ENCODE measurements around the gene AKT2.

AKT2 gene

GRCh38 chr19:40242480-40242879, 42.7 kb downstream of the AKT2 start:
- H3K4me3 ChIP-seq (ENCODE audit: control insufficient read depth in 1 of 7, extremely low read depth in 1 of 7, insufficient read depth in 4 of 7, low read depth in 2 of 7, low read length in 6 of 7), result no peak overlapping the region
- ChIA-PET CTCF (no interaction called here), POLR2A (no interaction called here)
- no peaks in the 10 kb centered on the region for H3K27me3 ChIP-seq (replicated peaks in 2 of 5; ENCODE audit: control insufficient read depth in 4 of 5, insufficient read depth in 5 of 5, low read length in 4 of 5)
- peaks cover 18 to 70% (median 45%) of the 10 kb centered on the region in 4 experiments for H3K36me3 ChIP-seq (ENCODE audit: control insufficient read depth in 4 of 4, insufficient read depth in 4 of 4, low read length in 3 of 4)
- H3K9me3 ChIP-seq (ENCODE audit: control extremely low read depth in 1 of 5, control insufficient read depth in 4 of 5, insufficient read depth in 2 of 5, low read depth in 1 of 5, low read length in 4 of 5), result no peaks in the 10 kb centered on the region
- 97% methylated on average over 11 of the region's 12 CpGs for WGBS (ENCODE audit: insufficient coverage)
- H3K4me1 ChIP-seq (ENCODE audit: control extremely low read depth in 1 of 4, control insufficient read depth in 4 of 4, insufficient read depth in 4 of 4, low read length in 3 of 4), result no peaks in the 10 kb centered on the region
- no peak for DNase-seq
- H3K27ac ChIP-seq (ENCODE audit: insufficient read depth in 1 of 2, low read depth in 1 of 2, low read length in 2 of 2, poor library complexity in 1 of 2, severe bottlenecking in 2 of 2), result no peak overlapping the region

GRCh38 chr19:40241809-40242384, 43.2 kb downstream of the AKT2 start:
- ChIA-PET CTCF (no interaction called here), POLR2A (no interaction called here)
- WGBS (ENCODE audit: insufficient coverage), result 93% methylated on average over 21 of the region's 21 CpGs
- Histone ChIP-seq H3K27ac (ENCODE audit: insufficient read depth in 1 of 2, low read depth in 1 of 2, low read length in 2 of 2, poor library complexity in 1 of 2, severe bottlenecking in 2 of 2) (no peak overlapping the region), H3K4me3 (ENCODE audit: control insufficient read depth in 1 of 7, extremely low read depth in 1 of 7, insufficient read depth in 4 of 7, low read depth in 2 of 7, low read length in 6 of 7) (no peak overlapping the region), H3K9me3 (ENCODE audit: control extremely low read depth in 1 of 5, control insufficient read depth in 4 of 5, insufficient read depth in 2 of 5, low read depth in 1 of 5, low read length in 4 of 5) (no peaks in the 10 kb centered on the region), H3K36me3 (ENCODE audit: control insufficient read depth in 4 of 4, insufficient read depth in 4 of 4, low read length in 3 of 4) (peaks cover 17 to 69% (median 48%) of the 10 kb centered on the region in 4 experiments), H3K27me3 (replicated peaks in 2 of 5; ENCODE audit: control insufficient read depth in 4 of 5, insufficient read depth in 5 of 5, low read length in 4 of 5) (no peaks in the 10 kb centered on the region), H3K4me1 (ENCODE audit: control extremely low read depth in 1 of 4, control insufficient read depth in 4 of 4, insufficient read depth in 4 of 4, low read length in 3 of 4) (no peaks in the 10 kb centered on the region)
- no peak for DNase-seq

- CTCF ChIA-PET, result interaction anchor here (1.5 kb wide), 1 partner anchor 13 kb away, joined by 4 read pairs; no protein-coding TSS in a partner anchor
- DNase-seq, result no peak
- WGBS (ENCODE audit: insufficient coverage), result 98% methylated on average over 8 of the region's 12 CpGs
- H3K4me1 ChIP-seq (ENCODE audit: control extremely low read depth in 1 of 4, control insufficient read depth in 4 of 4, insufficient read depth in 4 of 4, low read length in 3 of 4), result no peaks in the 10 kb centered on the region
- H3K36me3 ChIP-seq (ENCODE audit: control insufficient read depth in 4 of 4, insufficient read depth in 4 of 4, low read length in 3 of 4), result peaks cover 17 to 75% (median 52%) of the 10 kb centered on the region in 4 experiments
- no peaks in the 10 kb centered on the region for H3K9me3 ChIP-seq (ENCODE audit: control extremely low read depth in 1 of 5, control insufficient read depth in 4 of 5, insufficient read depth in 2 of 5, low read depth in 1 of 5, low read length in 4 of 5)
- H3K4me3 ChIP-seq (ENCODE audit: control insufficient read depth in 1 of 7, extremely low read depth in 1 of 7, insufficient read depth in 4 of 7, low read depth in 2 of 7, low read length in 6 of 7), result no peak overlapping the region
- H3K27me3 ChIP-seq (replicated peaks in 2 of 5; ENCODE audit: control insufficient read depth in 4 of 5, insufficient read depth in 5 of 5, low read length in 4 of 5), result no peaks in the 10 kb centered on the region
- POLR2A ChIA-PET, result no interaction called here
- no peak overlapping the region for H3K27ac ChIP-seq (ENCODE audit: insufficient read depth in 1 of 2, low read depth in 1 of 2, low read length in 2 of 2, poor library complexity in 1 of 2, severe bottlenecking in 2 of 2)
Measured at GRCh38 chr19:40241125-40241808, 43.9 kb downstream of the AKT2 start.

GRCh38 chr19:40240332-40240731, 44.8 kb downstream of the AKT2 start:
- DNase-seq, result no peak
- H3K4me3 ChIP-seq (ENCODE audit: control insufficient read depth in 1 of 7, extremely low read depth in 1 of 7, insufficient read depth in 4 of 7, low read depth in 2 of 7, low read length in 6 of 7), result no peak overlapping the region
- H3K9me3 ChIP-seq (ENCODE audit: control extremely low read depth in 1 of 5, control insufficient read depth in 4 of 5, insufficient read depth in 2 of 5, low read depth in 1 of 5, low read length in 4 of 5), result no peaks in the 10 kb centered on the region
- ChIA-PET CTCF (interaction anchor here (1.5 kb wide), 1 partner anchor 14 kb away, joined by 4 read pairs; no protein-coding TSS in a partner anchor), POLR2A (no interaction called here)
- no peak overlapping the region for H3K27ac ChIP-seq (ENCODE audit: insufficient read depth in 1 of 2, low read depth in 1 of 2, low read length in 2 of 2, poor library complexity in 1 of 2, severe bottlenecking in 2 of 2)
- peaks cover 18 to 83% (median 60%) of the 10 kb centered on the region in 4 experiments for H3K36me3 ChIP-seq (ENCODE audit: control insufficient read depth in 4 of 4, insufficient read depth in 4 of 4, low read length in 3 of 4)
- no peaks in the 10 kb centered on the region for H3K4me1 ChIP-seq (ENCODE audit: control extremely low read depth in 1 of 4, control insufficient read depth in 4 of 4, insufficient read depth in 4 of 4, low read length in 3 of 4)
- 97% methylated on average over 6 of the region's 6 CpGs for WGBS (ENCODE audit: insufficient coverage)
- H3K27me3 ChIP-seq (replicated peaks in 2 of 5; ENCODE audit: control insufficient read depth in 4 of 5, insufficient read depth in 5 of 5, low read length in 4 of 5), result no peaks in the 10 kb centered on the region

GRCh38 chr19:40239415-40240226, 45.5 kb downstream of the AKT2 start:
- ChIA-PET POLR2A (no interaction called here), CTCF (no interaction called here)
- peaks cover 21 to 84% (median 65%) of the 10 kb centered on the region in 4 experiments for H3K36me3 ChIP-seq (ENCODE audit: control insufficient read depth in 4 of 4, insufficient read depth in 4 of 4, low read length in 3 of 4)
- no peak for DNase-seq
- H3K9me3 ChIP-seq (ENCODE audit: control extremely low read depth in 1 of 5, control insufficient read depth in 4 of 5, insufficient read depth in 2 of 5, low read depth in 1 of 5, low read length in 4 of 5), result no peaks in the 10 kb centered on the region
- no peak overlapping the region for H3K27ac ChIP-seq (ENCODE audit: insufficient read depth in 1 of 2, low read depth in 1 of 2, low read length in 2 of 2, poor library complexity in 1 of 2, severe bottlenecking in 2 of 2)
- 98% methylated on average over 11 of the region's 12 CpGs for WGBS (ENCODE audit: insufficient coverage)
- no peaks in the 10 kb centered on the region for H3K4me1 ChIP-seq (ENCODE audit: control extremely low read depth in 1 of 4, control insufficient read depth in 4 of 4, insufficient read depth in 4 of 4, low read length in 3 of 4)
- H3K27me3 ChIP-seq (replicated peaks in 2 of 5; ENCODE audit: control insufficient read depth in 4 of 5, insufficient read depth in 5 of 5, low read length in 4 of 5), result no peaks in the 10 kb centered on the region
- H3K4me3 ChIP-seq (ENCODE audit: control insufficient read depth in 1 of 7, extremely low read depth in 1 of 7, insufficient read depth in 4 of 7, low read depth in 2 of 7, low read length in 6 of 7), result no peak overlapping the region

GRCh38 chr19:40238775-40239174, 46.4 kb downstream of the AKT2 start:
- ChIA-PET POLR2A (no interaction called here), CTCF (no interaction called here)
- WGBS (ENCODE audit: insufficient coverage), result 94% methylated on average over 2 of the region's 9 CpGs
- peaks cover 25 to 86% (median 67%) of the 10 kb centered on the region in 4 experiments for H3K36me3 ChIP-seq (ENCODE audit: control insufficient read depth in 4 of 4, insufficient read depth in 4 of 4, low read length in 3 of 4)
- DNase-seq, result no peak
- H3K9me3 ChIP-seq (ENCODE audit: control extremely low read depth in 1 of 5, control insufficient read depth in 4 of 5, insufficient read depth in 2 of 5, low read depth in 1 of 5, low read length in 4 of 5), result no peaks in the 10 kb centered on the region
- H3K27me3 ChIP-seq (replicated peaks in 2 of 5; ENCODE audit: control insufficient read depth in 4 of 5, insufficient read depth in 5 of 5, low read length in 4 of 5), result no peaks in the 10 kb centered on the region
- no peak overlapping the region for H3K27ac ChIP-seq (ENCODE audit: insufficient read depth in 1 of 2, low read depth in 1 of 2, low read length in 2 of 2, poor library complexity in 1 of 2, severe bottlenecking in 2 of 2)
- H3K4me1 ChIP-seq (ENCODE audit: control extremely low read depth in 1 of 4, control insufficient read depth in 4 of 4, insufficient read depth in 4 of 4, low read length in 3 of 4), result no peaks in the 10 kb centered on the region
- H3K4me3 ChIP-seq (ENCODE audit: control insufficient read depth in 1 of 7, extremely low read depth in 1 of 7, insufficient read depth in 4 of 7, low read depth in 2 of 7, low read length in 6 of 7), result no peak overlapping the region

GRCh38 chr19:40237791-40238190, 47.4 kb downstream of the AKT2 start:
- CTCF ChIA-PET, result interaction anchor here (0.6 kb wide), 1 partner anchor 10 kb away, joined by 3 read pairs; no protein-coding TSS in a partner anchor
- Histone ChIP-seq H3K9me3 (ENCODE audit: control extremely low read depth in 1 of 5, control insufficient read depth in 4 of 5, insufficient read depth in 2 of 5, low read depth in 1 of 5, low read length in 4 of 5) (no peaks in the 10 kb centered on the region), H3K27me3 (replicated peaks in 2 of 5; ENCODE audit: control insufficient read depth in 4 of 5, insufficient read depth in 5 of 5, low read length in 4 of 5) (no peaks in the 10 kb centered on the region), H3K27ac (ENCODE audit: insufficient read depth in 1 of 2, low read depth in 1 of 2, low read length in 2 of 2, poor library complexity in 1 of 2, severe bottlenecking in 2 of 2) (no peak overlapping the region), H3K4me3 (ENCODE audit: control insufficient read depth in 1 of 7, extremely low read depth in 1 of 7, insufficient read depth in 4 of 7, low read depth in 2 of 7, low read length in 6 of 7) (no peak overlapping the region), H3K36me3 (ENCODE audit: control insufficient read depth in 4 of 4, insufficient read depth in 4 of 4, low read length in 3 of 4) (peaks cover 23 to 94% (median 71%) of the 10 kb centered on the region in 4 experiments), H3K4me1 (ENCODE audit: control extremely low read depth in 1 of 4, control insufficient read depth in 4 of 4, insufficient read depth in 4 of 4, low read length in 3 of 4) (no peaks in the 10 kb centered on the region)
- no peak for DNase-seq
- WGBS (ENCODE audit: insufficient coverage), result 98% methylated on average over 13 of the region's 14 CpGs
- POLR2A ChIA-PET, result no interaction called here
